GM12878 (cell line): ENCODE measurements around the gene DPY19L1. TPM values are rescaled to one million over a fixed set of nuclear protein-coding genes. Genes with fewer than 3 reads are reported as not detected.

Source experiments
- ATAC-seq: fragments of 200-7000 bp; cut with Tn5 transposase; 3 replicates; pipeline ENCODE4 v1.9.1; 2020; ENCODE audit warnings: mild to moderate bottlenecking, moderate library complexity
- BruUV-seq: library from RNA; stranded (reverse); fragments of 400-500 nt; replicated peaks from 2 replicates; lab custom pipeline; 2021; lab: Mats Ljungman, UMichigan
- CTCF ChIA-PET: fragments of 300-600 bp; sonication (Branson Sonifier 250); formaldehyde crosslinking; extraction: SDS; loops from one replicate; lab custom pipeline; 2021; ENCODE audit warnings: inconsistent platforms; lab: Yijun Ruan, JAX
- POLR2A ChIA-PET: fragments of 350-600 bp; formaldehyde crosslinking; extraction: SDS; loops from one replicate; lab custom pipeline; 2021; ENCODE audit warnings: inconsistent platforms; lab: Charles Lee
- RAD21 ChIA-PET: fragments of 300-600 bp; sonication (Branson Sonifier 250); formaldehyde crosslinking; loops from one replicate; lab custom pipeline; 2023; ENCODE audit warnings: antibody characterized with exemption; ENCODE audit not compliant: unreplicated experiment; lab: Charles Lee
- SMC1A ChIA-PET: fragments of 300-600 bp; sonication (Branson Sonifier 250); formaldehyde crosslinking; loops from one replicate; lab custom pipeline; 2023; ENCODE audit not compliant: unreplicated experiment, uncharacterized antibody; lab: Charles Lee
- DNase-seq: peaks from one replicate; pipeline ENCODE4 v3.0.0-alpha.2; 2011; ENCODE audit warnings: low read depth, low spot score
- FAIRE-seq: peaks from 3 replicates; lab custom pipeline; 2011; peaks lifted over from hg19 to GRCh38; lab: Jason Lieb, UNC
- H2AFZ ChIP-seq: 2 replicates; pipeline ENCODE4 v1.6.0; 2011; ENCODE audit warnings: low read depth, low read length, control low read depth; ENCODE audit not compliant: control insufficient read depth
- H3K27ac ChIP-seq: 2 replicates; pipeline ENCODE4 v1.5.1; 2011; ENCODE audit warnings: control low read depth; ENCODE audit not compliant: control insufficient read depth, insufficient read depth
- H3K27me3 ChIP-seq, 2 experiments: replicated peaks in 1 of 2; 2 replicates each; pipeline versions ENCODE4 v1.6.0 to v1.6.1; 2011; ENCODE audit warnings: low read length in 1 of 2; ENCODE audit not compliant: control insufficient read depth in 2 of 2, insufficient read depth in 2 of 2
- H3K36me3 ChIP-seq, 2 experiments: 2 replicates each; pipeline ENCODE4 v1.5.1; 2011; ENCODE audit warnings: low read length in 1 of 2; ENCODE audit not compliant: control insufficient read depth in 2 of 2, insufficient read depth in 2 of 2
- H3K4me1 ChIP-seq: 2 replicates; pipeline ENCODE4 v1.6.1; 2011; ENCODE audit warnings: mild to moderate bottlenecking, low read length, moderate library complexity, mixed read lengths; ENCODE audit not compliant: control insufficient read depth, insufficient read depth
- H3K4me2 ChIP-seq: 2 replicates; pipeline ENCODE4 v1.6.0; 2011; ENCODE audit warnings: control low read depth; ENCODE audit not compliant: control insufficient read depth, insufficient read depth
- H3K4me3 ChIP-seq: fragments of 200-600 bp; sonication (generic); 2 replicates; pipeline ENCODE4 v1.5.1; 2016
- H3K79me2 ChIP-seq: 2 replicates; pipeline ENCODE4 v1.6.0; 2011; ENCODE audit warnings: low read length; ENCODE audit not compliant: control insufficient read depth, insufficient read depth
- H3K9ac ChIP-seq: 2 replicates; pipeline ENCODE4 v1.8.0; 2011; ENCODE audit warnings: low read length, control low read depth, mixed read lengths; ENCODE audit not compliant: control insufficient read depth, insufficient read depth
- H3K9me3 ChIP-seq: replicated peaks from 3 replicates; pipeline ENCODE4 v1.5.1; 2011; ENCODE audit warnings: mild to moderate bottlenecking, low read length; ENCODE audit not compliant: control insufficient read depth, insufficient read depth
- H4K20me1 ChIP-seq: 2 replicates; pipeline ENCODE4 v1.6.0; 2011; ENCODE audit not compliant: control insufficient read depth, insufficient read depth
- ASH2L ChIP-seq: fragments of 300-600, 200-600 bp; sonication (generic); IDR thresholded peaks from 2 replicates; pipeline ENCODE4 v1.6.1; 2017; ENCODE audit warnings: low read depth, mild to moderate bottlenecking, borderline replicate concordance
- BMI1 ChIP-seq: fragments of 450-650 bp; IDR thresholded peaks from 2 replicates; pipeline ENCODE4 v1.6.1; 2016; ENCODE audit warnings: mild to moderate bottlenecking, moderate library complexity, borderline replicate concordance
- BRCA1 ChIP-seq: IDR thresholded peaks from 2 replicates; pipeline ENCODE4 v1.6.1; 2011; ENCODE audit warnings: low read depth, low read length, improper control_type of control experiment
- KDM1A ChIP-seq: fragments of 200-600 bp; sonication (generic); IDR thresholded peaks from 2 replicates; pipeline ENCODE4 v1.6.1; 2016; ENCODE audit warnings: borderline replicate concordance
- MTA3 ChIP-seq: IDR thresholded peaks from 2 replicates; pipeline ENCODE4 v1.6.1; 2012; ENCODE audit warnings: low read length, inconsistent platforms, borderline replicate concordance
- MYB ChIP-seq: fragments of 150-350 bp; IDR thresholded peaks from 2 replicates; pipeline ENCODE4 v1.6.1; 2014; ENCODE audit warnings: mild to moderate bottlenecking, low read depth, low read length, borderline replicate concordance
- NFYA ChIP-seq: IDR thresholded peaks from 2 replicates; pipeline ENCODE4 v1.6.1; 2011; ENCODE audit warnings: low read depth, mild to moderate bottlenecking, low read length, improper control_type of control experiment, borderline replicate concordance
- NR2F1 ChIP-seq: fragments of 450-650 bp; conservative IDR thresholded peaks from 2 replicates; pipeline ENCODE4 v1.6.1; 2017; ENCODE audit warnings: mild to moderate bottlenecking
- SIX5 ChIP-seq: IDR thresholded peaks from 2 replicates; pipeline ENCODE4 v1.6.1; 2011; ENCODE audit warnings: mild to moderate bottlenecking, low read depth, low read length, moderate library complexity; ENCODE audit not compliant: severe bottlenecking
- STAT1 ChIP-seq: fragments of 450-650 bp; conservative IDR thresholded peaks from 2 replicates; pipeline ENCODE4 v1.6.1; 2014; ENCODE audit warnings: antibody characterized with exemption, mild to moderate bottlenecking
- TCF7 ChIP-seq: IDR thresholded peaks from 2 replicates; pipeline ENCODE4 v1.6.1; 2014; ENCODE audit warnings: antibody characterized with exemption, borderline replicate concordance
- YY1 ChIP-seq: IDR thresholded peaks from 2 replicates; pipeline ENCODE4 v1.6.1; 2011; ENCODE audit warnings: low read depth, mild to moderate bottlenecking, low read length
- WGBS: methylation state at CpG from one replicate; pipeline ENCODE4 v1.1.6; 2016; ENCODE audit warnings: low lambda C conversion rate; ENCODE audit not compliant: insufficient replicate concordance, insufficient coverage; ENCODE audit errors: missing lambda C conversion rate; 5-methylcytosine and 5-hydroxymethylcytosine counted together
- in situ Hi-C: fragments of 300-500 bp; cut with MboI; formaldehyde crosslinking; loops from 9 replicates; pipeline ENCODE4 v1.14.3; 2018; ENCODE audit warnings: mixed read lengths
- intact Hi-C: fragments of 100-400 bp; cut with micrococcal nuclease; formaldehyde crosslinking; loops from one replicate; pipeline ENCODE4 v1.14.2; 2022; ENCODE audit not compliant: unreplicated experiment
- polyA plus RNA-seq, 11 experiments: library from polyadenylated mRNA; depleted of rRNA in 4 of 11; unstranded in 6 of 11; stranded (reverse) in 5 of 11; fragments of >200 nt; fragmentation: Nextera tagmentation in 4 of 11; fragmentation: Illumina TruSeq in 1 of 11; extraction: Ambion mirVana in 4 of 11; extraction: Trizol in 1 of 11; gene quantifications; 1 replicate in 1 of 11; 2 replicates in 10 of 11; pipeline versions ENCODE4 v1.2.1 to v1.2.3, GENCODE V29; 2011 to 2016; ENCODE audit warnings: inconsistent platforms in 2 of 11, missing spikeins in 2 of 11, low read depth in 1 of 11
- total RNA-seq, 4 experiments: library from RNA; depleted of rRNA in 3 of 4; stranded (reverse); fragments of >200 nt in 3 of 4; fragmentation: Illumina TruSeq in 1 of 4; extraction: Trizol in 1 of 4; gene quantifications; 2 replicates each; pipeline versions ENCODE4 v1.2.1 to v1.2.3, GENCODE V29; 2013 to 2021
- TF ChIP-seq, protein P1 (sequence below): IDR thresholded peaks from 2 replicates; pipeline ENCODE4 v1.6.1; 2011; ENCODE audit warnings: borderline replicate concordance, low read depth, mild to moderate bottlenecking, moderate library complexity, mixed read lengths, low read length; ENCODE audit not compliant: insufficient read depth; ENCODE audit errors: extremely low read length
- TF ChIP-seq, protein P2 (sequence below): fragments of 450-650 bp; formaldehyde crosslinking; IDR thresholded peaks from 2 replicates; pipeline ENCODE4 v1.4.0; 2022; ENCODE audit warnings: mild to moderate bottlenecking, moderate library complexity
- TF ChIP-seq, protein P3 (sequence below): fragments of 450-650 bp; IDR thresholded peaks from 2 replicates; pipeline ENCODE4 v1.6.1; 2017; ENCODE audit warnings: mild to moderate bottlenecking, moderate library complexity

DPY19L1 gene
- total and polyA plus RNA-seq, 10 of the 15 experiments (the other 5 are each of a cell fraction or from before 2014, with no cell fraction given), result 0.47 to 35.4 (median 3.8) TPM

DNA sequence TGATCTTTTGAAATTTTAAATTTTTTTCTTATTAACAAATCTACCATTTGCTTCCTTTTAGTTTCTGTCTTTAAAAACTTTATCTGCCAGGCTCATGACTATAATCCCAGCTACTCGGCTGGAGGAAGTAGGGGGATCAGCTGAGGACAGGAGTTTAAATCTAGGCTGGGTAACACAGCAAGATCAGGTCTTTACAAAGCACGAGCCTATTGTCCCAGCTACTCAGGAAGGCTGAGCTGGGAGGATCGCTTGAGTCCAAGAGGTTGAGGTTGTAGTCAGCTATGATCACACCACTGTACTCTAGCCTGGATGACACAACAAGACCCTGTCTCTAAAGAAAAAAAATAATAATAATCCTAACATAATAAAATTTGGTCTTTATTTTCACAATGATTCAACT lies 17.5 kb downstream of the DPY19L1 start (continued):
- TF ChIP-seq, protein P1, sequence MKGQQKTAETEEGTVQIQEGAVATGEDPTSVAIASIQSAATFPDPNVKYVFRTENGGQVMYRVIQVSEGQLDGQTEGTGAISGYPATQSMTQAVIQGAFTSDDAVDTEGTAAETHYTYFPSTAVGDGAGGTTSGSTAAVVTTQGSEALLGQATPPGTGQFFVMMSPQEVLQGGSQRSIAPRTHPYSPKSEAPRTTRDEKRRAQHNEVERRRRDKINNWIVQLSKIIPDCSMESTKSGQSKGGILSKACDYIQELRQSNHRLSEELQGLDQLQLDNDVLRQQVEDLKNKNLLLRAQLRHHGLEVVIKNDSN, result no peak

DNA sequence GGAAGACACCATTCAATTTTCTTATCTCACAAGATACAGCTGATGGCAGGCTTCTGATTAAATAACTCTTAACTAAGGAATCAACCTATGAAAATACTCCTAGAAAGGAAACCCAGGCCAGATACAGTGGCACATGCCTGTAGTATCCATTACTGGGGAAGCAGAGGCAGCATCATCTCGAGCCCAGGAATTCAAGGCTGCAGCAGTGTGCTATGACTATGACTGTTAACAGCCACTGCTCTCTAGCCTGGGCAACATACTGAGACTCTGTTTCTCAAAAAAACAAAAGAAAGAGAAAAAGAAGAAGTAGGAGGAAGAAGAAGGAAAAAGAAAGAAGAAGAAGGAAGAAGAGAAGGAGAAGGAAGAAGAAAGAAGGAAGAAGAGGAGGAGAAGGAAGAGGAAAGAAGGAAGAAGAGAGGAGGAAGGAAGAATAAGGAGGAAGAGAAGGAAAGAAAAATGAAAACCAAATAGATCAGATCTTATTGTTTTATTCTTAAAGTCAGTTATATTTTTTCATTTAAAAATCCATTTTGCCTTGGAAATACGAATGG lies 18.0 kb downstream of the DPY19L1 start:
- Histone ChIP-seq H3K4me3 (no peak overlapping the region), H3K4me1 (no peaks in the 10 kb centered on the region), H3K36me3 (no peaks in the 10 kb centered on the region; a peak in 1 of 4 replicates), H3K9ac (no peak overlapping the region), H3K9me3 (no peaks in the 10 kb centered on the region), H3K4me2 (no peak overlapping the region), H3K79me2 (no peaks in the 10 kb centered on the region), H3K27ac (no peak overlapping the region), H2AFZ (no peak overlapping the region), H4K20me1 (no peaks in the 10 kb centered on the region), H3K27me3 (no peaks in the 10 kb centered on the region)
- intact Hi-C loops (no loop called here), in situ Hi-C loops (no loop called here)
- BruUV-seq, result no TSS peak
- ATAC-seq (peak; percentile 56), DNase-seq (no peak), FAIRE-seq (no peak)
- ChIA-PET SMC1A (interaction anchor here (1.5 to 2.1 kb wide), 3 partner anchors 10 to 14 kb away, joined by 4 to 7 read pairs (median 5); no protein-coding TSS in a partner anchor), RAD21 (no interaction called here), CTCF (interaction anchor here (1.1 kb wide), 1 partner anchor 10 kb away, joined by 5 read pairs; no protein-coding TSS in a partner anchor), POLR2A (interaction anchor here (1.7 kb wide), 1 partner anchor 18 kb away, joined by 5 read pairs; the partner anchor contains the start of gene DPY19L1)
- 0% methylated on average over 2 of the region's 2 CpGs for WGBS
- TF ChIP-seq BRCA1 (no peak), SIX5 (no peak), MTA3 (no peak), YY1 (no peak), NFYA (no peak), ASH2L (no peak), STAT1 (no peak), MYB (no peak), KDM1A (no peak), NR2F1 (no peak), BMI1 (no peak), TCF7 (no peak)
- TF ChIP-seq, protein P2, sequence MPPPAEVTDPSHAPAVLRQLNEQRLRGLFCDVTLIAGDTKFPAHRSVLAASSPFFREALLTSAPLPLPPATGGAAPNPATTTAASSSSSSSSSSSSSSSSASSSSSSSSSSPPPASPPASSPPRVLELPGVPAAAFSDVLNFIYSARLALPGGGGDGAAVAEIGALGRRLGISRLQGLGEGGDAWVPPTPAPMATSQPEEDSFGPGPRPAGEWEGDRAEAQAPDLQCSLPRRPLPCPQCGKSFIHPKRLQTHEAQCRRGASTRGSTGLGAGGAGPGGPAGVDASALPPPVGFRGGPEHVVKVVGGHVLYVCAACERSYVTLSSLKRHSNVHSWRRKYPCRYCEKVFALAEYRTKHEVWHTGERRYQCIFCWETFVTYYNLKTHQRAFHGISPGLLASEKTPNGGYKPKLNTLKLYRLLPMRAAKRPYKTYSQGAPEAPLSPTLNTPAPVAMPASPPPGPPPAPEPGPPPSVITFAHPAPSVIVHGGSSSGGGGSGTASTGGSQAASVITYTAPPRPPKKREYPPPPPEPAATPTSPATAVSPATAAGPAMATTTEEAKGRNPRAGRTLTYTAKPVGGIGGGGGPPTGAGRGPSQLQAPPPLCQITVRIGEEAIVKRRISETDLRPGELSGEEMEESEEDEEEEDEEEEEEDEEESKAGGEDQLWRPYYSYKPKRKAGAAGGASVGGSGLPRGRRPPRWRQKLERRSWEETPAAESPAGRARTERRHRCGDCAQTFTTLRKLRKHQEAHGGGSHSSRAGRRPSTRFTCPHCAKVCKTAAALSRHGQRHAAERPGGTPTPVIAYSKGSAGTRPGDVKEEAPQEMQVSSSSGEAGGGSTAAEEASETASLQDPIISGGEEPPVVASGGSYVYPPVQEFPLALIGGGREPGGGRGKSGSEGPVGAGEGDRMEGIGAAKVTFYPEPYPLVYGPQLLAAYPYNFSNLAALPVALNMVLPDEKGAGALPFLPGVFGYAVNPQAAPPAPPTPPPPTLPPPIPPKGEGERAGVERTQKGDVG (CRISPR knock-in tag), result no peak
- TF ChIP-seq, protein P3, sequence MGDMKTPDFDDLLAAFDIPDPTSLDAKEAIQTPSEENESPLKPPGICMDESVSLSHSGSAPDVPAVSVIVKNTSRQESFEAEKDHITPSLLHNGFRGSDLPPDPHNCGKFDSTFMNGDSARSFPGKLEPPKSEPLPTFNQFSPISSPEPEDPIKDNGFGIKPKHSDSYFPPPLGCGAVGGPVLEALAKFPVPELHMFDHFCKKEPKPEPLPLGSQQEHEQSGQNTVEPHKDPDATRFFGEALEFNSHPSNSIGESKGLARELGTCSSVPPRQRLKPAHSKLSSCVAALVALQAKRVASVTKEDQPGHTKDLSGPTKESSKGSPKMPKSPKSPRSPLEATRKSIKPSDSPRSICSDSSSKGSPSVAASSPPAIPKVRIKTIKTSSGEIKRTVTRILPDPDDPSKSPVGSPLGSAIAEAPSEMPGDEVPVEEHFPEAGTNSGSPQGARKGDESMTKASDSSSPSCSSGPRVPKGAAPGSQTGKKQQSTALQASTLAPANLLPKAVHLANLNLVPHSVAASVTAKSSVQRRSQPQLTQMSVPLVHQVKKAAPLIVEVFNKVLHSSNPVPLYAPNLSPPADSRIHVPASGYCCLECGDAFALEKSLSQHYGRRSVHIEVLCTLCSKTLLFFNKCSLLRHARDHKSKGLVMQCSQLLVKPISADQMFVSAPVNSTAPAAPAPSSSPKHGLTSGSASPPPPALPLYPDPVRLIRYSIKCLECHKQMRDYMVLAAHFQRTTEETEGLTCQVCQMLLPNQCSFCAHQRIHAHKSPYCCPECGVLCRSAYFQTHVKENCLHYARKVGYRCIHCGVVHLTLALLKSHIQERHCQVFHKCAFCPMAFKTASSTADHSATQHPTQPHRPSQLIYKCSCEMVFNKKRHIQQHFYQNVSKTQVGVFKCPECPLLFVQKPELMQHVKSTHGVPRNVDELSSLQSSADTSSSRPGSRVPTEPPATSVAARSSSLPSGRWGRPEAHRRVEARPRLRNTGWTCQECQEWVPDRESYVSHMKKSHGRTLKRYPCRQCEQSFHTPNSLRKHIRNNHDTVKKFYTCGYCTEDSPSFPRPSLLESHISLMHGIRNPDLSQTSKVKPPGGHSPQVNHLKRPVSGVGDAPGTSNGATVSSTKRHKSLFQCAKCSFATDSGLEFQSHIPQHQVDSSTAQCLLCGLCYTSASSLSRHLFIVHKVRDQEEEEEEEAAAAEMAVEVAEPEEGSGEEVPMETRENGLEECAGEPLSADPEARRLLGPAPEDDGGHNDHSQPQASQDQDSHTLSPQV, result no peak
